GM21786 (cell line): ENCODE data around the gene ABHD1.
"Not testable (repeated sequence)": the region's sequence is repeated elsewhere in the genome, so short reads cannot be mapped to it uniquely, and the experiment has no call there.

Experiments used
- ATAC-seq: cut with Tn5 transposase; IDR thresholded peaks from one replicate; pipeline ENCODE4 v1.9.1; 2021; ENCODE audit not compliant: unreplicated experiment

Gene ABHD1

DNA sequence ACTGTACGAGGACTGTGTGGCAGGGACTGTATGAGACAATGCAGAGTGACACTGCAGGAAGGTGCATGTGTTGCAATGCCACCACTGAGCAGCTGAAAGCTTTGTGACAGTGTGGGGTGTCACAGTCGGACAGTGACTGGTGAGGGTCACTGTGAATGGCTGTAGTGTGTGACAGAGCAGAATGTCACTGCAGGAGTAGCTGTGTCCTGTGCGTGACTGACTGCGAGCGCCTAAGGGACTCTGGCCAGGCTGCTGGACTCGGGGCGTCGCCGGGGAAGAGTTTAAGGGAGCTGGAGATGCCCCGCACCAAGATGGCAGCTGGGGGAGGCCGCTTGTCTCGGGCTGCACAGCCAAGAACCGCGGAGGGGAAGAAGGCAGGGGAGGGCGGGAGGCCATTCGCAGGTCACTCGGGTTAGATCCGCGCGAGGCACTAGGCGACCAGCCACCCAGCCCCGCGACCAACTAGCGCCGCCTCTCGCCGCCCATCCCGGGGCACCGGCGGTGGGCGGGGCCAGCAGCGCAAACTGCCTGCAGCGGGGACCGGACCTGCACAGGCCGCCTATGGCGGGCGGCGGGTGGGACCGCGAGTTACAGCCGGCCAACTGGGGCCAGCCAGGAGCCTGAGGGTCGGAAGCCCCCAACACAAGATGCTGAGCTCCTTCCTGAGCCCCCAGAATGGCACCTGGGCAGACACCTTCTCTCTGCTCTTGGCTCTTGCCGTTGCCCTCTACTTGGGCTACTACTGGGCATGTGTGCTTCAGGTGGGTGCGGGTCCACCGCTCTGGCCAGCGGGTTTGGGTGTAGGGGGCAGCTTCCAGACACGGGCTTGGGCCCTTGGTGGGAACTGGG, at the start of gene ABHD1:
Gene ABHD1, plus strand, starts transcription at position 514 of the 849 bp plus-strand sequence. Its CDS starts 134 bp downstream, at position 648.
- ATAC-seq: peak; percentile 70

DNA sequence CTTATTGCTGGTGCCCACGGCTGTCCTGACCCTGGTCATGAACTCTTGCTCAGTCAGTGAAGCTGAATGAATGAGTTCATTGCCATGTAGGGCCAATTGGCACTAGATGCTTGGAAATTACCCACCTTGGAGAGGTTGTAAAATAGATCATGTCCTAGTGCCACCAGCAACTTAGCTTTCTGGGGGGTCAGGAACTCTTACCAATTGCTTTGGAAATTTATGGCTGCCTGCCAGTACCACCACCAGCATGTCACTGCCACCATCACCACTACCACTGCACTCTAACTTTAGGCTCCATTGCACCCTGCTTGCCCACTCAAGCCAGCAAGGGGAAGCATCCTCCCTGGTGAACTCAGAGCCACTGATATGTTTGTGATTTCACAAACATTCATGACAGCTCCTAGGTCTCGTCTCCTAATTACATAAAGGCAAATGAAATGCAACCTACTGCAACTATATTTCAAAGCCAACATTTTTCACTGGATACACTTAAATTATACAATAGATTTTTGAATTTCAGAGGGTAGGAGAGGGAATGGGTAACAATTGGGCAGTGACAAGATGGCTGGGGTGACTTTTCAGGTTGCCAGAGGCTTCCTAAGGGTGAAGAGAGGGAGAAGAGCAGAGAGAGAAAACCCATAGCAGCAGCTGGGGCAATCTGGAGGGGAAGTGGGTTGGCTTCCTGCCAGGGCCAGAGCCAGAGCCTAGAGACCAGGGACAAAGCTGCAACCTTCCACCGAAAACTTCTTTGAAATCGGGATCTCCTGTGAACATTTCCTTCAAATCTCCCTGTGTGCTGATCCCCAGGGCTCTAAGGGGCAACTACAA, 48.7 kb upstream of the ABHD1 start:
- no peak for ATAC-seq

DNA sequence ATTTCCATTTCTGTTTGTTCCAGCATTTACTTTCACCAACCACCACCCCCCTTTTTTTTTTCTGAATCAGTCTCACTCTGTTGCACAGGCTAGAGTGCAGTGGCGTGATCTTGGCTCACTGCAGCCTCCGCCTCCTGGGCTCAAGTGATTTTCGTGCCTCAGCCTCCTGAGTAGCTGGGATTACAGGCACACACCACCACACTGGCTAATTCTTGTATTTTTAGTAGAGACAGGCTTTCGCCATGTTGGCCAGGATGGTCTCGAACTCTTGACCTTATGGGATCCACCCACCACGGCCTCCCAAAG, 48.1 kb upstream of the ABHD1 start:
- not testable (repeated sequence) for ATAC-seq

DNA sequence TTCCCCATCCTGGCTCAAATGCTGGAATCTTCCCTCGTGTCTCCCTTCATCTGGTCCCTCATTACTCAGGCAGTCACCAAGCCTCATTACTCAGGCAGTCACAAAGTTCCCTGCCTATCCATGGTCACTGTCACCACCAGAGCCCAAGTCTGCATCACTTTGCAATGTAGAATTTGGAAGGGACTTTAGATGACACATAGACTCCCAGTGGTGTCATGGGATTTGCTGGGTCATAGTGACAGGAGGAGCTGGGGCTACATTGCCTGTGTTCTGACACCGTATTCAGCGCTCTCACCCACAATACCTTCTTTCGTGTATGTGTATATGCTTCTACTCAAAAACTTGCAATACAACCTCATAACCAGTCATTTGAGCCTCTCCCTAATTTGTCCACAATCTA, 47.3 kb upstream of the ABHD1 start:
- ATAC-seq: no peak

DNA sequence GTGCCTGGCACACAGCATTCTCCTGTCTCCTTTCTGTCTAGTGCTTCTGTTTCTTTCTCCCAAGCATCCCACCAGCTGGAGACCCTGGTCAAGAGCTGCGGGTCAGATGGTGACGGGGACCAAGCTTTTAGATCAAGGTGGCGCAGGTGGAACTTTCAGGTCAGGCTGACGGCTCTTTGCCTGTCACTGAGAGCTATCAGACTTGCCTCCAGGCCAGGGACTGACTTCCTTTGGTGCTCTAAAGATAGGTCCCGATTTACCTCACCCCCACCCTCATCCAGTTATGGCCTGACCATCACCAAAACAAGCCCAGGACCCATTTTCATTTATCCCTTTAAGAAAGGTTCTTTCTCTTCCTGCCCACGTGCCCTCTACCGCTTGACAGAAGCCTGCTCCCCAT, 46.4 kb upstream of the ABHD1 start:
- no peak for ATAC-seq

DNA sequence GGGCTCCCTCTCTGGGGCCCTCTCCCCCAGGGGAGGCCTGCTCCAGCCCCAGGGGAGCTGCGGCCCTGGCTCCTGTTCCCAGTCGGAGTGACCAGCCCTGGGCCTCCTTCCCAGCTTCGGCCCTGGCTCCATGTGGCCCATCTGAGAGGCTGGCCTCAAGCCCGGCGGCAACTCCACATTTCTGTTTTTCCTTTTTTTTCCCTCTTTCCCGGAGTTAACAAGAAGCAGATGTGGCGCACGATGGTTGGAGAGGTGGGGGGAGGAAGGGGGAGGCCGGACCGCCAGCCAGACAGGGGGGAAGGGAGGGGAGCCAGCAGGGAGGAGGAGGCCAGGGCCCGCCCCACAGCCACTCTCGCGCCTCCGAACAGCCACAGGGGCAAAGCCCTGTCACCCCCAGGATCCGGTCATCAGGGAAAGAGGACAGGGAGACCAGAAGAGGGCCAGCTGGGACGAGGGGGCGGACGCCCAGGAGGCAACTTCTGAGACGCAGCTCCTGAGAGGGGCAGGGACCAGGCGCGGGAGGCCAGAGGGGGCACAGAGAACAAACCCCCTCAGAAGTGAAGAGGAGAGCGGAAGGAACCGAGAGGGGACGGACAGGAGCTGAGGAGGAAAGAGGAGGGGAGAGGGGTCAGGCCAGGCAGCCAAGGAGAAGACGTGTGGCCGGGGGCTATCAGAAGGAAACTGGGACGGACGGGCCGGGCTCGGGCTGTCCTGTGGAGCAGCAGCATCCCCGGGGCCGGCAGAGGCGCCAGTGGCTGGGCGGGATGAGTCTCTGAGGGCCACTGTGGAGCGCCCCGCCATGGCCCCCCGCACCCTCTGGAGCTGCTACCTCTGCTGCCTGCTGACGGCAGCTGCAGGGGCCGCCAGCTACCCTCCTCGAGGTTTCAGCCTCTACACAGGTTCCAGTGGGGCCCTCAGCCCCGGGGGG, 45.1 kb upstream of the ABHD1 start, which contains the start of gene EMILIN1:
Gene EMILIN1, plus strand, starts transcription at position 349 of the 928 bp plus-strand sequence. Its CDS starts 451 bp downstream, at position 800.
- ATAC-seq: no peak

DNA sequence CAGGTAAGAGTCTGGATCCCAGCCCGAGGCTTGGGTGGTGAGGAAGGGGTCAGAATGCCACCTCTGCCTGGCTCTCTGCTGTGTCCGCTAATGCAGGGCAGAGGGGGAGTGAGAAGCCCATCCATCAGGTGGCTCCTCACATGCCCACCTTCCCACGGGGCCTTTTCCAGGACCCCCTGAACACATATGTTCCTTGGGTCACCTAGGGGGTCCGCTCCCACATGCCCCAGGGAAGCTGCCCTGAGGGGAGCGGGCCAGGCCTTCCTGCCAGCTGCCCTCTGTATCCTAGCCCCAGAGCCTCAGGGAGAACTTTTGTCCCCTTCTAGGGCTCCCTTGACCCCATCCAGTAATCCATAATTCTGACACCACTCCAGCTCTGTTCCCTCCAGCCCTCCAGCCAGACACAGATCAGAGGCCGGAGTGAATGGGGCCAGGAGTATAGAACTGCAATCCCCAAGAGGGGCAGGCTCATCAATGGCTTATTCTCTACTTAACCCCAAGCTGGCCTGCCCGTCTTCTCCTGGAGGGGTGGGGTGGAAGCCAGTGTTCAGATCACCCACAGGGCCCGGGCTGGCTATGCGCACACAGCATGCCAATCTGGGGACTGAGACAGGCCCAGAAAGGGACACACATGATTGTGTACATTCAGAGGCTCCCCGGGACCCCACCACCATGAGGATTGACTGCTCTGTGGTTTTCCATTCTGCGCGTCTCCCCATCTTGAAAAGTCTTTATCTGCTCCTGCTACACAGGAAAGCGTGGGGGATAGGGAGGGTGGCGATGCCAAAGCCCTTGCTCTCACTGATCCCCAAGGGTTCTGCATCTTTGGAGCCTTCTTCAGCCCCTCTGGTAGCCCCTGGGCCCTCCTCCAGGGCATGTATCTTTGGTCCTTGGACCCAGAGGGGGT, 44.1 kb upstream of the ABHD1 start:
- ATAC-seq: no peak

DNA sequence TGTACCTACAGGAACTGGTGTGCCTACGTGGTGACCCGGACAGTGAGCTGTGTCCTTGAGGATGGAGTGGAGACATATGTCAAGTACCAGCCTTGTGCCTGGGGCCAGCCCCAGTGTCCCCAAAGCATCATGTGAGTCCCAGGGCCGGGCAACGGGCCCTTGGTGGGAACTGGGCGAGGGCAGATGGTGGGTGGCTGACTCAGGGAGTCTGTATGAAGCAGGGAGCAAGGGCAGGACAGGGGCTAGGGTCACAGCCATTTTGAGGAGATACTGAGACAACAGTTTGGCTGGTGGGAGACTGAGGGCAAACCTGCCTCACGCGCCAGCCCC, 43.5 kb upstream of the ABHD1 start:
- ATAC-seq: no peak

DNA sequence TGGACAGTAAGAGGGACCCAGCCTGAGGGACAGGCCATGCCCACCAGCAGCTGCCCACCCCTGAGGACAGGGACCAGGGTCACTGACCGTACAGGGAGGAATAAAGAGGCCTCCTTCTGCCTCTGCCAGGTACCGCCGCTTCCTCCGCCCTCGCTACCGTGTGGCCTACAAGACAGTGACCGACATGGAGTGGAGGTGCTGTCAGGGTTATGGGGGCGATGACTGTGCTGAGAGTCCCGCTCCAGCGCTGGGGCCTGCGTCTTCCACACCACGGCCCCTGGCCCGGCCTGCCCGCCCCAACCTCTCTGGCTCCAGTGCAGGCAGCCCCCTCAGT, 43.0 kb upstream of the ABHD1 start:
- ATAC-seq: no peak

DNA sequence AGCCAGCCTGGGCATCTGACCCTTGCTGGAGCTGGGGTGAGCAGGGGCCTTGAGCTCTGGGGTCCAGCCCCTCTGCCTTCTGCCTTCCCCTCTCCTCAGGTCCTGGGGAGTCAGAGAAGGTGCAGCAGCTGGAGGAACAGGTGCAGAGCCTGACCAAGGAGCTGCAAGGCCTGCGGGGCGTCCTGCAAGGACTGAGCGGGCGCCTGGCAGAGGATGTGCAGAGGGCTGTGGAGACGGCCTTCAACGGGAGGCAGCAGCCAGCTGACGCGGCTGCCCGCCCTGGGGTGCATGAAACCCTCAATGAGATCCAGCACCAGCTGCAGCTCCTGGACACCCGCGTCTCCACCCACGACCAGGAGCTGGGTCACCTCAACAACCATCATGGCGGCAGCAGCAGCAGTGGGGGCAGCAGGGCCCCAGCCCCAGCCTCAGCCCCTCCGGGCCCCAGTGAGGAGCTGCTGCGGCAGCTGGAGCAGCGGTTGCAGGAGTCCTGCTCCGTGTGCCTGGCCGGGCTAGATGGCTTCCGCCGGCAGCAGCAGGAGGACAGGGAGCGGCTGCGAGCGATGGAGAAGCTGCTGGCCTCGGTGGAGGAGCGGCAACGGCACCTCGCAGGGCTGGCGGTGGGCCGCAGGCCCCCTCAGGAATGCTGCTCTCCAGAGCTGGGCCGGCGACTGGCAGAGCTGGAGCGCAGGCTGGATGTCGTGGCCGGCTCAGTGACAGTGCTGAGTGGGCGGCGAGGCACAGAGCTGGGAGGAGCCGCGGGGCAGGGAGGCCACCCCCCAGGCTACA, 41.4 kb upstream of the ABHD1 start:
- ATAC-seq: no peak

DNA sequence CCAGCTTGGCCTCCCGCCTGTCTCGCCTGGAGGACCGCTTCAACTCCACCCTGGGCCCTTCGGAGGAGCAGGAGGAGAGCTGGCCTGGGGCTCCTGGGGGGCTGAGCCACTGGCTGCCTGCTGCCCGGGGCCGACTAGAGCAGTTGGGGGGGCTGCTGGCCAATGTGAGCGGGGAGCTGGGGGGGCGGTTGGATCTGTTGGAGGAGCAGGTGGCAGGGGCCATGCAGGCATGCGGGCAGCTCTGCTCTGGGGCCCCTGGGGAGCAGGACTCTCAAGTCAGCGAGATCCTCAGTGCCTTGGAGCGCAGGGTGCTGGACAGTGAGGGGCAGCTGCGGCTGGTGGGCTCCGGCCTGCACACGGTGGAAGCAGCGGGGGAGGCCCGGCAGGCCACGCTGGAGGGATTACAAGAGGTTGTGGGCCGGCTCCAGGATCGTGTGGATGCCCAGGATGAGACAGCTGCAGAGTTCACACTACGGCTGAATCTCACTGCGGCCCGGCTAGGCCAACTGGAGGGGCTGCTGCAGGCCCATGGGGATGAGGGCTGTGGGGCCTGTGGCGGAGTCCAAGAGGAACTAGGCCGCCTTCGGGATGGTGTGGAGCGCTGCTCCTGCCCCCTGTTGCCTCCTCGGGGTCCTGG, 40.7 kb upstream of the ABHD1 start:
- no peak for ATAC-seq

DNA sequence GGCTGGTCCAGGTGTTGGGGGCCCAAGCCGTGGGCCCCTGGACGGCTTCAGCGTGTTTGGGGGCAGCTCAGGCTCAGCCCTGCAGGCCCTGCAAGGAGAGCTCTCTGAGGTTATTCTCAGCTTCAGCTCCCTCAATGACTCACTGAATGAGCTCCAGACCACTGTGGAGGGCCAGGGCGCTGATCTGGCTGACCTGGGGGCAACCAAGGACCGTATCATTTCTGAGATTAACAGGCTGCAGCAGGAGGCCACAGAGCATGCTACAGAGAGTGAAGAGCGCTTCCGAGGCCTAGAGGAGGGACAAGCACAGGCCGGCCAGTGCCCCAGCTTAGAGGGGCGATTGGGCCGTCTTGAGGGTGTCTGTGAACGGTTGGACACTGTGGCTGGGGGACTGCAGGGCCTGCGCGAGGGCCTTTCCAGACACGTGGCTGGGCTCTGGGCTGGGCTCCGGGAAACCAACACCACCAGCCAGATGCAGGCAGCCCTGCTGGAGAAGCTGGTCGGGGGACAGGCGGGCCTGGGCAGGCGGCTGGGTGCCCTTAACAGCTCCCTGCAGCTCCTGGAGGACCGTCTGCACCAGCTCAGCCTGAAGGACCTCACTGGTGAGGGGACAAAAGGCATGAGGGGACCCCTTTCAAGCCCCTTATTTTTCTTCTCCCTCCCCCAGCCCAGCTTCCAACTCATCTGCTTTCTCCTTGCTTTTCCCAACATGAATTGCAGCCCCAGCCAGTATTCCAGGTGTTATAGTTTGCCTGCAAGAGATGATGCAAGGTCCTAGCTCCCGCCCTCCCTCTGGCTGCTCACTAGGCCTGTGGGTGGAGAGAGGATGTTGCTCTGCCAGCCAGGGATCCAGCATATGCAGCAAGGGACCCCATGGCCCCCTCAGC, 40.0 kb upstream of the ABHD1 start:
- ATAC-seq: no peak

DNA sequence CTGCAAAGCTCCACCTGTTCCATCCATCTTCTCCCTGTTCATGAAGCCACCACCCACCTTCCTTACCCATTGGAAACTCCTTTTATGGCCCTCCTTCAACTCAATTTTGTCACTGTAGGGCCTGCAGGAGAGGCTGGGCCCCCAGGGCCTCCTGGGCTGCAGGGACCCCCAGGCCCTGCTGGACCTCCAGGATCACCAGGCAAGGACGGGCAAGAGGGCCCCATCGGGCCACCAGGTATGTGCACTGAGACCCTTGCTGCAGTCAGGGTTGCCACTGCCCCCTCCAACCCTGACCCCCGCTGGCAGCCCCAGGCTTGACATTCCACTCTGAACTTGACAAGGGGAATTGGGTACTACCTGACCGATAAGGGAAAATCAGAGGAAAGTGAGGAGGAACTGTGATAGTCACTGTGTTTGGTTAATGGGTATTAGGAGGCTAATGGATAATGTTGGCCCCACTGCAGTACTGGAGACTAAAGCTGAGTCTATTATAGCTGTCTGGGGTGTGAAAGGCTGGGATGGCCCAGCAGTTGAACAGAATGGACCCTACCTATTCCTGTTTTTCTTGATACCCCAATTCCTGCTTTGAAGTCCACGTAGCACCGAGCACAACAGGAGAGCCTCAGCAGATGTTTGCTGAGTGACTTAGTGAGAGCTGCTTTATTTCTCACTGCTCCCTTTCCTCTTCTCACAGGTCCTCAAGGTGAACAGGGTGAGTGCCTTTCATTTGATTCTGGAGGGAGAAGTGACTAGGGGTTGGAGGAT, 39.1 kb upstream of the ABHD1 start:
- no peak for ATAC-seq

DNA sequence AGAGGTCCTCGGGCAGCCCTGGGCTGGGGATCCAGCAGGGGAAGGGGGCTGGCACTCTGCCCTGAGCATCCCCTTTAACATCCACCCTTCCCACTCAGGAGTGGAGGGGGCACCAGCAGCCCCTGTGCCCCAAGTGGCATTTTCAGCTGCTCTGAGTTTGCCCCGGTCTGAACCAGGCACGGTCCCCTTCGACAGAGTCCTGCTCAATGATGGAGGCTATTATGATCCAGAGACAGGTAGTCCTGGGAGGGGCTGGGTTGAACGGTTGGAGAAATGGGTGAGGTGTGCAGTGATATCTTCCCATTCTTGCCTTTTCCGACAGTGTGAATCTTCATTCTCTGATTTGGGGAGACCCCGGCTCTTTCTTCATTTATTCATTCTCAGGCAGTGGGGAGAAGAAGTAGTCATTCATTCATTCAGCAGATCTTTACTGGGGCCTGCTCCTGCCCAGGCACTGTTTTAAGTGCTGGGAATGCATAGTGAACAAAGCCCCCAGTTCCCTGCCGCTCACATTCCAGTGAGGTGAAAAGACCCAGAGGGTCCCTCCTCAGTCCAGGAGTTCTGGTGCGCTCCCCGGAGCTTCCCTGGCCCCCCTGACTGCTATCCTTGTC, 38.4 kb upstream of the ABHD1 start:
- ATAC-seq: no peak

DNA sequence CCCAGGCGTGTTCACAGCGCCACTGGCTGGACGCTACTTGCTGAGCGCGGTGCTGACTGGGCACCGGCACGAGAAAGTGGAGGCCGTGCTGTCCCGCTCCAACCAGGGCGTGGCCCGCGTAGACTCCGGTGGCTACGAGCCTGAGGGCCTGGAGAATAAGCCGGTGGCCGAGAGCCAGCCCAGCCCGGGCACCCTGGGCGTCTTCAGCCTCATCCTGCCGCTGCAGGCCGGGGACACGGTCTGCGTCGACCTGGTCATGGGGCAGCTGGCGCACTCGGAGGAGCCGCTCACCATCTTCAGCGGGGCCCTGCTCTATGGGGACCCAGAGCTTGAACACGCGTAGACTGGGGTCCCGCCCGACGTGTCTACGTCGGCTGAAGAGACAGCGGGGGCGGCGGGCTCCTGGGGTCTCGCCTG, 37.9 kb upstream of the ABHD1 start:
- peak; percentile 10 for ATAC-seq

DNA sequence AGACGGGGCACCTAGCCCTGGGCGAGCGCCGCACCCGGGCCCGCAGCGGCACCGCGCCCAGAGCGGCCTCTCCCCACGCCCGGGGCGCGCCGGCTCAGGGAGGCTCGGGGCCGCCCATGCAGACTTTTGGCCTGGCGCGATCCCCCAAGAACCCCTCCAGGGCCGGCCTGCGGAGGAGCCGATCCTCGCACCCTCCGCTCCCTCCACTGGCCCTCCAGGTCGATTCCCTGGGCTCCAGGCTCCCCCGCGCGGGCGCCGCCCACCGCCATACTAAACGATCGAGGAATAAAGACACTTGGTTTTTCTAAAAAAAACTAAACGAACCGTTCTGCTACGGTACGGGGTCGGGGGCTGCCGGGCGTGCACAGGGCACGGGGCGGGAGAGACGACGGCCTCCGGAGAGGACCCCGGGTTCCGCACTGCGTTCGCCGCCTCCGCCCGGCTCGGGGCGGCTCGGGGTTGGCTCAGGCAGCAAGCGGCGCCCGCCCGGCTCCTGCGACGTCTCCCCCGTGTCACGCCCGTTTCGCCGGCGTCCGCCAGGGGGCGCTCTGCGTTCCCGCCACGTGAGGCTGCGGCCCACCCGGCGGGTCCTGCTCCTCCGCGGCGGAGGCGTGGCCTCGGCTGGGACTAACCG, 37.4 kb upstream of the ABHD1 start:
- ATAC-seq: peak; percentile 75
